GM12873 (cell line): ENCODE measurements around the gene PBRM1.

Source experiments
- CTCF ChIP-seq: IDR thresholded peaks from 2 replicates; pipeline ENCODE4 v1.5.1; 2012; ENCODE audit warnings: low read depth, mild to moderate bottlenecking, moderate library complexity, low read length, control low read depth; ENCODE audit not compliant: insufficient read depth; ENCODE audit errors: missing control alignments

The PBRM1 gene

DNA sequence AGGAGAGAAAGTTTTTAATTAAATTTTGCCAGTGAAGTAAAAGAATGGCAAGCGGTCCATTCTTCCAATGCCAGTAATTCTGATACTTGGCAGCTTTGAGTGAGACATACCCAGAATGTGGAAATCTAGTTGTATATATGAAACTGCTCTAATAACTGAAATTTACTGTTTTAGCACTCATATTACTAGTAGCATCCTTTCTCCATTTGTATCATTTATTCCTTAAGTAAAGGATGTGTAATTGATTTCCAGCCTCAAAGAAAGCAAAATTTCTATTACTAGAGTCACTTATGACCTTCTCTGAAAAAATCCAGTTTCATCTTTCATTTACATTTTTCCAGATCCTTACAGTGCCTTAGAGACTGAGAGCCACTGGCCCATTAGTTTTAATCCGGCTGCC, 65.1 kb downstream of the PBRM1 start:
- no peak for TF ChIP-seq CTCF

DNA sequence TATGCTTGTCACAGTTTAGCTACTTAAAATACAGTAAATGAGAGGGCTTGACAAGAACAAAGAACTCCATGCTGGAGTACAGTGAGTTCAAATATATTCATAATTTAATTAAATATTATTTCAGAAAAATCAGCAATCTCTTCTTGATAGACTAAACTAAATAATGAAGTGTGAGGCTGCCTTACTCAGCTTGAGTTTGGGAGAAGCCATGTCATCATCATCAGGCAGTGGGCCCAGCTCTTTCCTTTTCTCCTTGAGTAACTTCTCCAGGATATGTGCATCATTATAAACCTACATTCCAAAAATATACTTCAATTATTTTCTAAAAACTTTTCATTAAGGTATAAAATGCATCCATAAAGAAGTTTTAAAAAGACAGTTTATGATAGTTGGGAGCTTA, 70.5 kb downstream of the PBRM1 start:
- TF ChIP-seq CTCF = no peak

DNA sequence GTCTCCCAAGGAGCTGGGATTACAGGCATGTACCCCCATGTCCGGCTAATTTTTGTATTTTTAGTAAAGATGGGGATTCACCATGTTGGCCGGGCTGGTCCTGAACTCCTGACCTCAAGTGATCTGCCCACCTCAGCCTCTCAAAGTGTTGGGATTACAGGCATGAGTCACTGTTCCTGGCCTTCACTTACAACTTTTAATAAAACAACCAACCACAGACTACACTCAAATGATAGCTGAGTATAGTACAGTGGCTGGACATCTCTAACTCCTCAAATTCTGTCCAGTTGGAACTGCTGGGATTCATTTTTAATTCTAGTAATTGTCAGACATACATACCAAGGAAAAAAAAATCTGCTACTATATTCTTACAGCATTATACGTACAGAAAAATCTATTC, 71.0 kb downstream of the PBRM1 start:
- no peak for TF ChIP-seq CTCF

DNA sequence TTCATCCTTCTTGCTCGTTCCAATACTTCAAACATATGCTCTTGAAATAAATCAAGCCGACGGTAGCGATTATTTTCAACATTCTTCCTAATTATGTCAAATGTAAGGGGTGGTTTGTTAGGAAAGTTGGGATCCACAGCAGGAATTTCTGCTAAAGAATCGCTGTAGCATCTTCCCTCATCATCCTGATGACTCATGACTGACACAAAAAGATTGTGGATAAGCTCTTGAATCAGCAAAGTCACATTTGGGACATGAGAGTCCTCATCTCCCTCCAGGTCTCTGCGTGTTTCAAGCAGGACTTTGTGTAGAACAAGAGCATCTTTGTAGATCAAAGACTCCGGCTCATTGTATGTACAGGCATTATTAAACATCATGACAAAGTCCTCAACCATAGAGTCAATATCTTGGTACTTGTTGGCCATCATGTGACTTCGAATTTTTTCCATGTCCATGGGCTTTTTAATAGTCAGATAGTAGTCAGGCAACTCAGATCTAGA, 76.3 kb downstream of the PBRM1 start:
- TF ChIP-seq CTCF = no peak

GRCh38 chr3:52608337-52608736, 77.4 kb downstream of the PBRM1 start:
- TF ChIP-seq CTCF = no peak

GRCh38 chr3:52606373-52607085, 79.2 kb downstream of the PBRM1 start:
- no peak for TF ChIP-seq CTCF

GRCh38 chr3:52600258-52600657, 85.5 kb downstream of the PBRM1 start:
- TF ChIP-seq CTCF = no peak
